CD14-positive monocyte (primary cell): ENCODE measurements around the gene ERF. TPM values are rescaled to one million over a fixed set of nuclear protein-coding genes. Genes with fewer than 3 reads are reported as not detected.

Experiments
- DNase-seq, 3 donors: peaks; one replicate each; pipeline ENCODE4 v3.0.0-alpha.2; 2011 to 2022
- H2AFZ ChIP-seq: 2 replicates; pipeline ENCODE4 v1.6.0; 2012; ENCODE audit warnings: mild to moderate bottlenecking, low read depth, low read length, inconsistent platforms; ENCODE audit not compliant: insufficient read depth, poor library complexity, severe bottlenecking
- H3K27ac ChIP-seq, 2 donors: 1 replicate in 1 of 2; 2 replicates in 1 of 2; pipeline ENCODE4 v1.5.1; 2012 to 2013; ENCODE audit warnings: low read length in 2 of 2, control low read depth in 1 of 2, inconsistent platforms in 1 of 2, low read depth in 1 of 2, mild to moderate bottlenecking in 1 of 2
- H3K27me3 ChIP-seq, 2 donors: one replicate each; pipeline versions ENCODE4 v1.6.0 to v1.6.1; 2011 to 2013; ENCODE audit warnings: low read length in 2 of 2; ENCODE audit not compliant: control insufficient read depth in 2 of 2, insufficient read depth in 2 of 2
- H3K36me3 ChIP-seq, 2 donors: replicated peaks in 1 of 2; 1 replicate in 1 of 2; 2 replicates in 1 of 2; pipeline versions ENCODE4 v1.5.1 to v1.6.1; 2012 to 2013; ENCODE audit warnings: low read length in 2 of 2, control low read depth in 1 of 2, inconsistent platforms in 1 of 2, mild to moderate bottlenecking in 1 of 2; ENCODE audit not compliant: insufficient read depth in 2 of 2, control insufficient read depth in 1 of 2
- H3K4me1 ChIP-seq, 2 donors: 1 replicate in 1 of 2; 2 replicates in 1 of 2; pipeline versions ENCODE4 v1.5.1 to v1.6.1; 2012 to 2013; ENCODE audit warnings: low read length in 2 of 2, control low read depth in 1 of 2, inconsistent platforms in 1 of 2, mild to moderate bottlenecking in 1 of 2, moderate library complexity in 1 of 2; ENCODE audit not compliant: insufficient read depth in 2 of 2, control insufficient read depth in 1 of 2
- H3K4me2 ChIP-seq: replicated peaks from 2 replicates; pipeline ENCODE3; 2012; ENCODE audit warnings: low read length, moderate library complexity, mild to moderate bottlenecking; ENCODE audit not compliant: poor library complexity, severe bottlenecking; ENCODE audit errors: extremely low read depth
- H3K4me3 ChIP-seq, 3 experiments: fragments of 200-600 bp in 1 of 3; sonication (generic) in 1 of 3; replicated peaks in 1 of 3; 1 replicate in 2 of 3; 2 replicates in 1 of 3; pipeline ENCODE4 v1.5.1; 2011 to 2013; ENCODE audit warnings: low read length in 3 of 3, mild to moderate bottlenecking in 3 of 3, control low read depth in 2 of 3, low read depth in 2 of 3, inconsistent platforms in 1 of 3, moderate library complexity in 1 of 3
- H3K79me2 ChIP-seq: 2 replicates; pipeline ENCODE4 v1.6.0; 2012; ENCODE audit warnings: mild to moderate bottlenecking, control low read depth, inconsistent platforms, low read length, moderate library complexity; ENCODE audit not compliant: insufficient read depth
- H3K9ac ChIP-seq: 2 replicates; pipeline ENCODE4 v1.6.0; 2017; ENCODE audit warnings: low read length, mild to moderate bottlenecking; ENCODE audit not compliant: insufficient read depth, poor library complexity, severe bottlenecking
- H3K9me3 ChIP-seq, 2 donors: replicated peaks in 1 of 2; 1 replicate in 1 of 2; 2 replicates in 1 of 2; pipeline versions ENCODE4 v1.5.1 to v1.6.1; 2012 to 2013; ENCODE audit warnings: low read length in 2 of 2, control low read depth in 1 of 2; ENCODE audit not compliant: control insufficient read depth in 1 of 2, insufficient read depth in 1 of 2
- H4K20me1 ChIP-seq: 2 replicates; pipeline ENCODE4 v1.6.0; 2012; ENCODE audit warnings: mild to moderate bottlenecking, low read length, control low read depth, moderate library complexity; ENCODE audit not compliant: insufficient read depth
- H3K27ac Mint-ChIP-seq, 7 donors: one replicate each; pipeline ENCODE4 v1.8.0; 2020; ENCODE audit warnings: mild to moderate bottlenecking in 7 of 7, mixed read lengths in 7 of 7, moderate library complexity in 6 of 7, inconsistent platforms in 2 of 7
- H3K27me3 Mint-ChIP-seq, 3 donors: one replicate each; pipeline ENCODE4 v1.8.0; 2021 to 2022; ENCODE audit warnings: low read depth in 3 of 3, mild to moderate bottlenecking in 3 of 3, mixed read lengths in 3 of 3, moderate library complexity in 3 of 3, inconsistent platforms in 1 of 3
- H3K36me3 Mint-ChIP-seq, 2 donors: one replicate each; pipeline ENCODE4 v1.8.0; 2020; ENCODE audit warnings: mixed read lengths in 2 of 2, inconsistent platforms in 1 of 2, mild to moderate bottlenecking in 1 of 2
- H3K4me1 Mint-ChIP-seq: one replicate; pipeline ENCODE4 v1.8.0; 2020; ENCODE audit warnings: mild to moderate bottlenecking, mixed read lengths
- H3K4me3 Mint-ChIP-seq, 2 donors: one replicate each; pipeline ENCODE4 v1.8.0; 2020; ENCODE audit warnings: mild to moderate bottlenecking in 2 of 2, mixed read lengths in 2 of 2, moderate library complexity in 1 of 2
- H3K9me3 Mint-ChIP-seq, 7 donors: one replicate each; pipeline ENCODE4 v1.8.0; 2020 to 2022; ENCODE audit warnings: mixed read lengths in 7 of 7, mild to moderate bottlenecking in 6 of 7, moderate library complexity in 6 of 7, inconsistent platforms in 2 of 7
- CTCF ChIP-seq: fragments of 200-600 bp; IDR thresholded peaks from one replicate; pipeline ENCODE4 v1.8.0; 2022; ENCODE audit warnings: antibody characterized with exemption, mild to moderate bottlenecking
- WGBS: methylation state at CpG from one replicate; pipeline ENCODE4 v1.1.5; 2013; ENCODE audit warnings: missing lambda C conversion rate; ENCODE audit not compliant: insufficient coverage; 5-methylcytosine and 5-hydroxymethylcytosine counted together
- intact Hi-C, 2 donors: fragments of 100-400 bp; cut with micrococcal nuclease; formaldehyde crosslinking; loops; one replicate each; pipeline versions ENCODE4 v1.15.0 to v1.15.1; 2023
- polyA plus RNA-seq, 3 donors: library from polyadenylated mRNA; depleted of rRNA in 1 of 3; unstranded in 2 of 3; stranded (reverse) in 1 of 3; fragments of 300-500 nt in 2 of 3; fragments of >200 nt in 1 of 3; fragmentation: Illumina TruSeq in 2 of 3; gene quantifications; 1 replicate in 2 of 3; 2 replicates in 1 of 3; pipeline ENCODE4 v1.2.3, GENCODE V29; 2012 to 2021

The ERF gene
- polyA plus RNA-seq, 3 donors = 2.3 to 42.6 (median 3.4) TPM

- TF ChIP-seq CTCF = no peak
- Histone ChIP-seq H3K4me1 (no peaks in the 10 kb centered on the region), H3K36me3 (peaks cover 63 to 71% of the 10 kb centered on the region in 2 donors), H3K79me2 (no peaks in the 10 kb centered on the region), H3K4me2 (no peak overlapping the region), H3K27me3 (no peaks in the 10 kb centered on the region), H3K27ac (no peak overlapping the region), H3K9ac (no peak overlapping the region), H3K9me3 (no peaks in the 10 kb centered on the region), H2AFZ (no peak overlapping the region), H3K4me3 (no peak overlapping the region), H4K20me1 (peaks cover 70% of the 10 kb centered on the region)
- intact Hi-C loops = loop anchor here in 1 of 2 donors (10.0 kb wide), 1 partner anchor 189 kb away; no protein-coding TSS in a partner anchor
- Mint-ChIP-seq H3K27me3 (peaks cover 0 to 2% (median 0%) of the 10 kb centered on the region in 3 donors), H3K4me1 (peaks cover 2% of the 10 kb centered on the region), H3K27ac (no peak overlapping the region), H3K4me3 (no peak overlapping the region), H3K9me3 (no peaks in the 10 kb centered on the region), H3K36me3 (peaks cover 48 to 63% of the 10 kb centered on the region in 2 donors)
- WGBS = 95% methylated on average over 10 of the region's 15 CpGs
- DNase-seq = no peak
Measured at GRCh38 chr19:42293948-42294347, 39.0 kb upstream of the ERF start.

GRCh38 chr19:42293540-42293939 lies 38.6 kb upstream of the ERF start:
- no peak overlapping the region for H3K9ac ChIP-seq
- whole genome bisulfite sequencing = 94% methylated on average over 13 of the region's 17 CpGs
- no peak overlapping the region for H2AFZ ChIP-seq
- no peak overlapping the region for H3K27ac ChIP-seq
- H3K27me3 ChIP-seq = no peaks in the 10 kb centered on the region
- peaks cover 0 to 2% (median 0%) of the 10 kb centered on the region in 3 donors for H3K27me3 Mint-ChIP-seq
- intact Hi-C loops = loop anchor here in 1 of 2 donors (10.0 kb wide), 1 partner anchor 189 kb away; no protein-coding TSS in a partner anchor
- peaks cover 50 to 67% of the 10 kb centered on the region in 2 donors for H3K36me3 Mint-ChIP-seq
- H3K4me3 Mint-ChIP-seq = no peak overlapping the region
- H4K20me1 ChIP-seq = peaks cover 75% of the 10 kb centered on the region
- no peaks in the 10 kb centered on the region for H3K9me3 ChIP-seq
- DNase-seq = no peak
- peaks cover 2% of the 10 kb centered on the region for H3K4me1 Mint-ChIP-seq
- peaks cover 67 to 75% of the 10 kb centered on the region in 2 donors for H3K36me3 ChIP-seq
- H3K9me3 Mint-ChIP-seq = no peaks in the 10 kb centered on the region
- H3K4me1 ChIP-seq = peaks cover 2 to 3% of the 10 kb centered on the region in 2 donors
- peak overlapping the region in 1 of 7 donors; percentile 16 for H3K27ac Mint-ChIP-seq
- TF ChIP-seq CTCF = no peak
- H3K4me2 ChIP-seq = no peak overlapping the region
- H3K79me2 ChIP-seq = peaks cover under 1% of the 10 kb centered on the region
- H3K4me3 ChIP-seq = no peak overlapping the region
